SK-N-MC (cell line): Measurements from ENCODE around the gene CEMIP.

ENCODE experiments used
- DNase-seq: peaks from one replicate; pipeline ENCODE4 v3.0.0-alpha.2; 2011; ENCODE audit warnings: low read depth, low spot score
- H3K27ac ChIP-seq: fragments of 200-600 bp; sonication (generic); 2 replicates; pipeline ENCODE4 v1.5.1; 2016; ENCODE audit warnings: mixed run types
- H3K36me3 ChIP-seq: fragments of 200-600 bp; sonication (generic); 2 replicates; pipeline ENCODE4 v1.6.1; 2017; ENCODE audit warnings: antibody characterized with exemption, low read length, mixed read lengths; ENCODE audit not compliant: insufficient read depth
- H3K4me3 ChIP-seq: fragments of 200-600 bp; sonication (generic); 2 replicates; pipeline ENCODE4 v1.5.1; 2016
- H3K9ac ChIP-seq: fragments of 200-600 bp; sonication (generic); 2 replicates; pipeline ENCODE4 v1.8.0; 2017; ENCODE audit warnings: mixed run types, mixed read lengths; ENCODE audit not compliant: insufficient read length
- H3K9me3 ChIP-seq: fragments of 200-600 bp; sonication (generic); 2 replicates; pipeline ENCODE4 v1.6.1; 2017; ENCODE audit warnings: low read depth, mild to moderate bottlenecking, antibody characterized with exemption, low read length, moderate library complexity, mixed read lengths
- EZH2 ChIP-seq: fragments of 200-600 bp; sonication (generic); IDR thresholded peaks from one replicate; pipeline ENCODE4 v1.6.1; 2017; ENCODE audit warnings: antibody characterized with exemption
- FOXP2 ChIP-seq: optimal IDR thresholded peaks from 2 replicates; pipeline ENCODE3; 2011; ENCODE audit warnings: mild to moderate bottlenecking, moderate library complexity; ENCODE audit not compliant: insufficient read depth; ENCODE audit errors: extremely low read length, control extremely low read depth
- POLR2AphosphoS5 ChIP-seq: IDR thresholded peaks from 2 replicates; pipeline ENCODE4 v1.6.1; 2012; ENCODE audit warnings: mild to moderate bottlenecking, low read depth, low read length, borderline replicate concordance

CEMIP gene

DNA sequence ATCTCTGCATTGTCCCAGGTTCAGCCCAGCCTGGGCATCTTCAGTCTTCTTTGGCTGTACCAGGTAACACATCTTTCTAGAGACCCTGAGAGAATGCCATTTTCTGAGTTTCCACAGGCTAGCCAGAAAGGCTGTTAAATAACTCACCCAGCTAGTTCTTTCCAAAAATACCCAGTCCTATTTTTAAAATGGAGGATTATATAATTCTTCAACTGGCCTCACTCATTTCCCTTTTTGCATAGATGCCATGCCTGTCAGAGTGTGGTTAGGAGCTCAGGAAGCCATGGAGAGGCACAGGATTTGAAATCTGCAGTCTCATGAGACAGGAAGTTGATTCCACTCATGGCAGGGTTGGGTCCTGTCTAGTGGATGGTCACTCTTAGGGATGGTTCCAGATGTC is 39.8 kb downstream of the CEMIP start:
- DNase-seq: no peak
- Histone ChIP-seq H3K9me3 (no peaks in the 10 kb centered on the region), H3K27ac (no peak overlapping the region), H3K9ac (no peak overlapping the region), H3K4me3 (no peak overlapping the region), H3K36me3 (no peaks in the 10 kb centered on the region)
- no peak for TF ChIP-seq EZH2
- TF ChIP-seq FOXP2: no peak
- TF ChIP-seq POLR2AphosphoS5: no peak

- no peaks in the 10 kb centered on the region for H3K36me3 ChIP-seq
- no peaks in the 10 kb centered on the region for H3K9me3 ChIP-seq
- no peak overlapping the region for H3K9ac ChIP-seq
- H3K27ac ChIP-seq: no peak overlapping the region
- TF ChIP-seq EZH2 (no peak), POLR2AphosphoS5 (no peak), FOXP2 (no peak)
- H3K4me3 ChIP-seq: no peak overlapping the region
- DNase-seq: no peak
These were observed 40.9 kb downstream of the CEMIP start for GRCh38 chr15:80820092-80820491.

DNA sequence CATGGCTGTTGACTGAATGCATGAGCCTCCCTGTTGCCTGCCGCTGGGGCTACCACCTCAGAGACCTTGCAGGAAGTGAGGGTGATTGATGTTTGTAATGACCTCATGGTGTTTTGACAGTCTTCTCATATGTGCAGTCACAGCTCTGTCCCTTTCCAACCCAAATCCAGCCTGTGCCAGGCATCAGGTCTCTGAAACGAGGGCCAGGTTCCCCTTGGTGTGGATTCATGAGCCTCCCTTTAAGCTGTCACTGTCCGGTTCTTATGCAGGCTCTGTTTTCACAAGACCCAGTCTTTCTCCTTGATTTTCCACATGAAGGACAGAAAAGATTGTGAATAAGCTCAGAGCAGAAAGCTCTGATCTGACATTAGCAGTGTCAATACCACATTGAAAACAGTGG is 43.1 kb downstream of the CEMIP start:
- H3K9ac ChIP-seq: no peak overlapping the region
- TF ChIP-seq EZH2: no peak
- no peak for TF ChIP-seq FOXP2
- TF ChIP-seq POLR2AphosphoS5: no peak
- DNase-seq: no peak

DNA sequence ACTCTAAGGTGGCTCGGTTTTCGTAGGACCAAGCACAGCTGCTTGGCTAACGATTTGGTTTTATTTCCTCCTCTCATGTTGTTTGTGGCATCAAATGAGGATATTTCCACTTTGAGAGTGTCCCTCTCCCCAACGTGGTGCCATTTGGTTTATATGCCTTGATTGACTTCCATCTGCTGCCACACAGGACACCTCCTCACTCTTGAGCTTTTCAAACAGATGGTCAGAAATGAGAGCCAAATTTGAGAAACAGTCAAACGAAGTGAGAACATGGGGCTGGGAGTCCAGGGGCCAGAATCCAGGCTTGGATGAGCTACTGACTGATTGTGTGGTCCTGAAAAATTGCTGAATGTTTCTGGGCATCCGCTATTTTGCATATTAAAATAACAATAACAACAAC is 43.5 kb downstream of the CEMIP start:
- DNase-seq: no peak
- Histone ChIP-seq H3K9ac (no peak overlapping the region), H3K9me3 (no peaks in the 10 kb centered on the region), H3K4me3 (no peak overlapping the region), H3K36me3 (no peaks in the 10 kb centered on the region), H3K27ac (no peak overlapping the region)
- TF ChIP-seq FOXP2 (no peak), EZH2 (no peak), POLR2AphosphoS5 (no peak)

More for the DNA sequence above, 43.1 kb downstream of the CEMIP start:
- Histone ChIP-seq H3K36me3 (no peaks in the 10 kb centered on the region), H3K27ac (no peak overlapping the region), H3K4me3 (no peak overlapping the region), H3K9me3 (no peaks in the 10 kb centered on the region)

GRCh38 chr15:80823120-80823519 is 44.0 kb downstream of the CEMIP start:
- H3K36me3 ChIP-seq: no peaks in the 10 kb centered on the region
- TF ChIP-seq EZH2: no peak
- no peak overlapping the region for H3K9ac ChIP-seq
- no peak overlapping the region for H3K27ac ChIP-seq
- H3K9me3 ChIP-seq: no peaks in the 10 kb centered on the region
- H3K4me3 ChIP-seq: no peak overlapping the region
- no peak for DNase-seq

GRCh38 chr15:80823995-80824394 is 44.8 kb downstream of the CEMIP start:
- H3K36me3 ChIP-seq: no peaks in the 10 kb centered on the region
- no peak overlapping the region for H3K4me3 ChIP-seq
- DNase-seq: no peak
- H3K9ac ChIP-seq: no peak overlapping the region
- no peak overlapping the region for H3K27ac ChIP-seq
- H3K9me3 ChIP-seq: no peaks in the 10 kb centered on the region
- TF ChIP-seq EZH2 (no peak), FOXP2 (no peak), POLR2AphosphoS5 (no peak)

DNA sequence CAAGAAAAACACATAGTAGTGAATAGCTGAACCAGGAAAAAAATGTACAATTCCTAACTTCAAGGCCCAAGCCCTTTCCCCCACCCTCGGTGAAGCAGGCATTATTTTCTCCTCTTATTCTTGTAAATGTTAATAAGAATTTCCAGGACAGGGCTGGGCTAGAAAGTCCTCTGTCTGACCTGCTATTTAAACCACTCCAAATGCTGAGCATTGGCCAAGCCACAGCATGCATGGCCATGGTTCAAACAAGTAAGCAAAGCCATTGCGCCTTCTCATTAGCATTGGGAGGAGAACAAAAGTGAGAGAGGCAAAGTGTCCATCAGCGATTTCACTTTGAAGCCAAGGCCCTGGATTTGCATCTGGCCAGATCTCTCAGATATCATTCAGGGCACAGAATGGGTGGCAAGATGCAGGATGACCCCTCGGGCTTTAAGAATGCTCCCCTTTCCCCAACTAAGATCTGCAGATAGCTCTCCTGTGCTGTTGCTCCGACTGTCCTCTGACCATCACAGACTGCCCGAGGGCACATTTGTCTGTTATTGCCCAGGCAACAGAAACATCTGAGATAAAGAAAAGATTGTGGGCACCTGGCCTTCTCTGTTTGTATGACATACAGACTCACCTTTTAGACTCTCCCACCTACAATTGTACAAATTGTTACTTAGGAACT is 46.3 kb downstream of the CEMIP start:
- H3K4me3 ChIP-seq: no peak overlapping the region
- no peak overlapping the region for H3K27ac ChIP-seq
- TF ChIP-seq EZH2 (no peak), POLR2AphosphoS5 (no peak), FOXP2 (no peak)
- H3K9ac ChIP-seq: no peak overlapping the region
- H3K9me3 ChIP-seq: no peaks in the 10 kb centered on the region
- DNase-seq: no peak
- H3K36me3 ChIP-seq: no peaks in the 10 kb centered on the region

DNA sequence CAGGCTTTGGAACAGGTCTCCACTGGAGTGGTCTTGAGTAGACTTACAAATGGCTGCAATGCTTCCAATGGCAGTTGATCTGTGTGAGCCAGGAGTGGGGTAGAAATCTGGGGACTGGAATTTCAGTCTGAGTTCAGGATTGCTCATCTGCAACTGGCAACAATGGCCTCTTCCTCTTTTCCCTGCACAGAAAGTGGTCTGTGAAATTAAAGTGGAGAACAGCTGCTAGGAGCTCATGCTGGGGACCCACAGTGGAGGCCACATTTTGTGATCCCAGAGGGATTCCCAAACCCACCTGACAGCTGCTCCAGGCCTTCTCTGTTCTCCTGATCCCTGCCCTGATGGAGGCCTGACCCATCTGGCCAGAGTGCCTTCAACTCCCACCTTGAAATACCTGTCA is 49.6 kb downstream of the CEMIP start:
- no peak overlapping the region for H3K27ac ChIP-seq
- H3K36me3 ChIP-seq: no peaks in the 10 kb centered on the region
- no peak for DNase-seq
- TF ChIP-seq FOXP2: no peak
- TF ChIP-seq EZH2: no peak
- no peak for TF ChIP-seq POLR2AphosphoS5
- H3K4me3 ChIP-seq: no peak overlapping the region
- H3K9ac ChIP-seq: no peak overlapping the region
- H3K9me3 ChIP-seq: no peaks in the 10 kb centered on the region

- TF ChIP-seq FOXP2 (no peak), POLR2AphosphoS5 (no peak), EZH2 (no peak)
- no peak overlapping the region for H3K4me3 ChIP-seq
- no peak overlapping the region for H3K9ac ChIP-seq
- H3K36me3 ChIP-seq: no peaks in the 10 kb centered on the region
- H3K9me3 ChIP-seq: no peaks in the 10 kb centered on the region
- no peak for DNase-seq
- no peak overlapping the region for H3K27ac ChIP-seq
These were observed 51.5 kb downstream of the CEMIP start for GRCh38 chr15:80830677-80831076.
